ENCODE measurements around the gene MIXL1. TPM values are rescaled to one million over a fixed set of nuclear protein-coding genes. Genes with fewer than 3 reads are reported as not detected.
A peak's percentile ranks its signal among the peaks of the same experiment; 100 is the strongest.

Gene MIXL1
- 0.14 TPM for polyA plus RNA-seq (2013, experiment 1 of 2)
- 0.15 TPM for polyA plus RNA-seq (2013, experiment 2 of 2)

DNA sequence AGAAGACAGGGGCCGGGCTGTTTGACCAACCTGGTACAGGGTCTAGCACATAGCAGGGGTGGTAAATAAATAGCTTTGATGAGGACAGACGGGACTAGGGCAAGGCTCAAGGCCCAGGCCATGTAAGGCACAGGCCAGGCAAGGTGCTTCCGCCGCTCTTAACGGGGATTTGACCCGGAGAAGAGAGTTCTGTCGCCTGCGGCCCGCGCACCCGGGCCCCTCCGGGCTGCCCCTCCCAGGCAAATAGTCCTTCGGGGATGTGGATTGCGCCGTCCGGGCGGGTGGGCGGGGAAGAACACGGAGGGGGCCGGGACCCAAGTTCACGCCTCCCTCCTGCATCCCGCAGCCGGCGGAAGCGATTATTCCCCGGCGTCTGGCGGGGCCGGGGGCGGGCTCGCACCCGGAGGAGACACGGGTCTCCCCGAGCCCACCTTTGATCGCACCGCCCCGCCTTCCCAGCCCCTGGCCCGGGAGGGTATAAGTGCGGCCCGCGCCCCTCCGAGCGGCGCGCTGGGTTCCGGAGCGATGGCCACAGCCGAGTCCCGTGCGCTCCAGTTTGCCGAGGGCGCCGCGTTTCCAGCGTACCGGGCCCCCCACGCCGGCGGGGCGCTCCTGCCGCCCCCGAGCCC lies at the start of gene MIXL1:
MIXL1 (plus strand) TSS at position 508 of the 629 bp plus-strand sequence; CDS start at position 526, 18 bp downstream.
- Histone ChIP-seq H2BK120ac (ENCODE audit: low read depth, low read length) (no peak within 1 kb of the TSS), H3K9me3 (ENCODE audit: control insufficient read depth, low read length) (no peaks in the 10 kb centered on the region), H4K8ac (ENCODE audit: low read length) (peak within 1 kb of the TSS; percentile 37), H3K23ac (ENCODE audit: low read length in 2 of 2) (peak within 1 kb of the TSS in 1 of 2 experiments; percentile 97), H3K14ac (ENCODE audit: low read length in 2 of 2) (no peak within 1 kb of the TSS), H3K4me3 (ENCODE audit: insufficient read depth in 1 of 2, low read depth in 1 of 2, low read length in 2 of 2) (peak within 1 kb of the TSS; percentile 67 to 71), H3K4me2 (ENCODE audit: low read length, poor library complexity, severe bottlenecking) (peak within 1 kb of the TSS; percentile 100), H3K36me3 (ENCODE audit: control insufficient read depth in 1 of 2, insufficient read depth in 2 of 2, low read depth in 1 of 2, low read length in 2 of 2) (no peaks in the 10 kb centered on the region), H4K91ac (ENCODE audit: low read length) (no peak within 1 kb of the TSS), H3K9ac (ENCODE audit: low read length) (no peak within 1 kb of the TSS), H3K18ac (ENCODE audit: low read depth in 1 of 2, low read length in 2 of 2) (peak within 1 kb of the TSS in 1 of 2 experiments; percentile 50), H2AK5ac (ENCODE audit: low read length, severe bottlenecking) (no peak within 1 kb of the TSS), H2BK15ac (ENCODE audit: low read depth, poor library complexity, severe bottlenecking) (no peak within 1 kb of the TSS), H2AFZ (ENCODE audit: low read depth, low read length) (peak within 1 kb of the TSS; percentile 88), H3K27me3 (ENCODE audit: control insufficient read depth in 1 of 2, insufficient read depth in 1 of 2, low read length in 2 of 2) (peaks cover 16 to 28% of the 10 kb centered on the region in 2 experiments), H2BK12ac (ENCODE audit: low read length in 2 of 2) (no peak within 1 kb of the TSS), H3K27ac (ENCODE audit: low read length, poor library complexity, severe bottlenecking) (no peak within 1 kb of the TSS), H3K4me1 (ENCODE audit: control insufficient read depth, insufficient read depth, low read depth, low read length) (peaks cover 9% of the 10 kb centered on the region), H3K79me1 (replicated peaks; ENCODE audit: low read length, poor library complexity, severe bottlenecking) (no peaks in the 10 kb centered on the region), H3K4ac (ENCODE audit: low read depth in 1 of 2, low read length in 2 of 2) (peak within 1 kb of the TSS in 1 of 2 experiments; percentile 30), H2BK5ac (ENCODE audit: low read depth, low read length, poor library complexity, severe bottlenecking) (no peak within 1 kb of the TSS)
- WGBS = 2% methylated on average over 53 of the region's 62 CpGs
- peak; percentile 23 for DNase-seq

- Histone ChIP-seq H3K4me3 (ENCODE audit: insufficient read depth in 1 of 2, low read depth in 1 of 2, low read length in 2 of 2) (no peak overlapping the region), H3K18ac (ENCODE audit: low read depth in 1 of 2, low read length in 2 of 2) (no peak overlapping the region), H4K91ac (ENCODE audit: low read length) (no peak overlapping the region), H3K14ac (ENCODE audit: low read length in 2 of 2) (no peak overlapping the region), H3K9me3 (ENCODE audit: control insufficient read depth, low read length) (no peaks in the 10 kb centered on the region), H3K79me1 (replicated peaks; ENCODE audit: low read length, poor library complexity, severe bottlenecking) (no peaks in the 10 kb centered on the region), H3K4me1 (ENCODE audit: control insufficient read depth, insufficient read depth, low read depth, low read length) (peaks cover 5% of the 10 kb centered on the region), H2AK5ac (ENCODE audit: low read length, severe bottlenecking) (no peak overlapping the region), H3K23ac (ENCODE audit: low read length in 2 of 2) (no peak overlapping the region), H2AFZ (ENCODE audit: low read depth, low read length) (no peak overlapping the region), H2BK5ac (ENCODE audit: low read depth, low read length, poor library complexity, severe bottlenecking) (no peak overlapping the region), H2BK120ac (ENCODE audit: low read depth, low read length) (no peak overlapping the region), H3K9ac (ENCODE audit: low read length) (no peak overlapping the region), H4K8ac (ENCODE audit: low read length) (no peak overlapping the region), H2BK12ac (ENCODE audit: low read length in 2 of 2) (no peak overlapping the region), H3K27ac (ENCODE audit: low read length, poor library complexity, severe bottlenecking) (no peak overlapping the region), H3K4me2 (ENCODE audit: low read length, poor library complexity, severe bottlenecking) (no peak overlapping the region), H2BK15ac (ENCODE audit: low read depth, poor library complexity, severe bottlenecking) (no peak overlapping the region), H3K27me3 (ENCODE audit: control insufficient read depth in 1 of 2, insufficient read depth in 1 of 2, low read length in 2 of 2) (no peaks in the 10 kb centered on the region), H3K36me3 (ENCODE audit: control insufficient read depth in 1 of 2, insufficient read depth in 2 of 2, low read depth in 1 of 2, low read length in 2 of 2) (peaks cover 17 to 42% of the 10 kb centered on the region in 2 experiments), H3K4ac (ENCODE audit: low read depth in 1 of 2, low read length in 2 of 2) (no peak overlapping the region)
- WGBS = 98% methylated on average over 8 of the region's 8 CpGs
- no peak for DNase-seq
Measured at GRCh38 chr1:226176870-226177269, 46.6 kb upstream of the MIXL1 start.

GRCh38 chr1:226181996-226182714 lies 41.3 kb upstream of the MIXL1 start:
- WGBS = 87% methylated on average over 14 of the region's 14 CpGs
- H2BK5ac ChIP-seq (ENCODE audit: low read depth, low read length, poor library complexity, severe bottlenecking) = no peak overlapping the region
- peak; percentile 67 for DNase-seq
- peaks cover 9% of the 10 kb centered on the region for H3K4me1 ChIP-seq (ENCODE audit: control insufficient read depth, insufficient read depth, low read depth, low read length)
- peak overlapping the region; percentile 28 for H3K4me2 ChIP-seq (ENCODE audit: low read length, poor library complexity, severe bottlenecking)
- no peak overlapping the region for H3K18ac ChIP-seq (ENCODE audit: low read depth in 1 of 2, low read length in 2 of 2)
- no peak overlapping the region for H3K27ac ChIP-seq (ENCODE audit: low read length, poor library complexity, severe bottlenecking)
- H4K8ac ChIP-seq (ENCODE audit: low read length) = no peak overlapping the region
- no peak overlapping the region for H2BK120ac ChIP-seq (ENCODE audit: low read depth, low read length)
- H4K91ac ChIP-seq (ENCODE audit: low read length) = no peak overlapping the region
- H3K27me3 ChIP-seq (ENCODE audit: control insufficient read depth in 1 of 2, insufficient read depth in 1 of 2, low read length in 2 of 2) = no peaks in the 10 kb centered on the region
- H3K79me1 ChIP-seq (replicated peaks; ENCODE audit: low read length, poor library complexity, severe bottlenecking) = no peaks in the 10 kb centered on the region
- no peak overlapping the region for H2AFZ ChIP-seq (ENCODE audit: low read depth, low read length)
- no peak overlapping the region for H2BK12ac ChIP-seq (ENCODE audit: low read length in 2 of 2)
- peaks cover 20 to 42% of the 10 kb centered on the region in 2 experiments for H3K36me3 ChIP-seq (ENCODE audit: control insufficient read depth in 1 of 2, insufficient read depth in 2 of 2, low read depth in 1 of 2, low read length in 2 of 2)
- H3K23ac ChIP-seq (ENCODE audit: low read length in 2 of 2) = no peak overlapping the region
- no peak overlapping the region for H3K4ac ChIP-seq (ENCODE audit: low read depth in 1 of 2, low read length in 2 of 2)
- no peaks in the 10 kb centered on the region for H3K9me3 ChIP-seq (ENCODE audit: control insufficient read depth, low read length)
- peak overlapping the region; percentile 44 for H3K9ac ChIP-seq (ENCODE audit: low read length)
- H2AK5ac ChIP-seq (ENCODE audit: low read length, severe bottlenecking) = no peak overlapping the region
- H2BK15ac ChIP-seq (ENCODE audit: low read depth, poor library complexity, severe bottlenecking) = no peak overlapping the region
- peak overlapping the region in 1 of 2 experiments; percentile 55 for H3K4me3 ChIP-seq (ENCODE audit: insufficient read depth in 1 of 2, low read depth in 1 of 2, low read length in 2 of 2)
- H3K14ac ChIP-seq (ENCODE audit: low read length in 2 of 2) = no peak overlapping the region

Data from mesenchymal stem cell (in vitro differentiated cells and primary cell).